Activated CD8-positive, alpha-beta memory T cell treated with anti-CD3 and anti-CD28 coated beads, Interleukin-2, amount 10 ng/mL, durations not matched to agents 7 days and 5 days (primary cell): ENCODE data around the gene ATAD3C. TPM values are rescaled to one million over a fixed set of nuclear protein-coding genes. Genes with fewer than 3 reads are reported as not detected.
A peak's percentile ranks its signal among the peaks of the same experiment; 100 is the strongest.
"Not testable (repeated sequence)": the region's sequence is repeated elsewhere in the genome, so short reads cannot be mapped to it uniquely, and the experiment has no call there.

Experiments used
- ATAC-seq: fragments of 150-1000 bp; cut with Tn5 transposase; one replicate; pipeline ENCODE4 v1.10.0; 2021; ENCODE audit warnings: moderate library complexity
- CTCF ChIA-PET: fragments of 350-600 bp; sonication (Branson Sonifier 250); formaldehyde crosslinking; loops from one replicate; lab custom pipeline; 2021; ENCODE audit warnings: antibody characterized with exemption; lab: Charles Lee
- DNase-seq: peaks from one replicate; pipeline ENCODE4 v3.0.0-alpha.2; 2020
- H3K27ac Mint-ChIP-seq: one replicate; pipeline ENCODE4 v1.8.0; 2021; ENCODE audit warnings: mild to moderate bottlenecking, mixed read lengths
- H3K27me3 Mint-ChIP-seq: one replicate; pipeline ENCODE4 v1.8.0; 2021; ENCODE audit warnings: mixed read lengths
- H3K36me3 Mint-ChIP-seq: one replicate; pipeline ENCODE4 v1.8.0; 2021; ENCODE audit warnings: mild to moderate bottlenecking, mixed read lengths
- H3K4me1 Mint-ChIP-seq: one replicate; pipeline ENCODE4 v1.8.0; 2021; ENCODE audit warnings: mixed read lengths
- H3K4me3 Mint-ChIP-seq: one replicate; pipeline ENCODE4 v1.8.0; 2021; ENCODE audit warnings: mild to moderate bottlenecking, moderate library complexity, mixed read lengths
- H3K9me3 Mint-ChIP-seq: one replicate; pipeline ENCODE4 v1.8.0; 2022; ENCODE audit warnings: low read depth, mixed read lengths
- total RNA-seq, 2 experiments: library from RNA; stranded (reverse); gene quantifications; one replicate each; pipeline ENCODE4 v1.2.3, GENCODE V29; 2021

The ATAD3C gene
- total RNA-seq, 2 experiments from 2014 or later: 0.38 to 0.87 TPM

DNA sequence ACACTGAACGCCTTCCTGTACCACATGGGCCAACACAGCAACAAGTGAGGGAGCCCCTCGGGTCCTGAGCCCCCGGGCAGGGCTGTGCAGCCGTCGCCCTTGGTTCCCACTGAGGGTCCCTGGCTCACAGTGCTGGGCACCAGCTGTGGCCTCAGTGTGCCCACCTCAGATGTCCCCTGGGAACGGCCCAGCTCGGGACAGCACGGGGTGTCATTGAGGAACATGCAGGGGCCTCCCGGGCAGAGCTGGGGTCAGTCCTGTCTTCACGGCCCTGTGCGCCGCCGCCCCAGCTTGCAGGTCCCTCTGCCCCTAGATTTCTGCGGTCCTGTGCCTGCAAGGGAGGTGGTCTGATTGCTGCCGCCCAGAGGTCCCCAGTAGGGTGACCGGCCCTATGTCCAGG is 39.7 kb downstream of the ATAD3C start:
- Mint-ChIP-seq H3K9me3 (peaks cover 4% of the 10 kb centered on the region), H3K36me3 (peaks cover 53% of the 10 kb centered on the region), H3K27me3 (no peaks in the 10 kb centered on the region), H3K4me3 (no peak overlapping the region), H3K27ac (no peak overlapping the region), H3K4me1 (no peaks in the 10 kb centered on the region)
- no peak for DNase-seq
- no peak for ATAC-seq
- CTCF ChIA-PET: no interaction called here

GRCh38 chr1:1489861-1490260 is 40.4 kb downstream of the ATAD3C start:
- no peak overlapping the region for H3K4me3 Mint-ChIP-seq
- CTCF ChIA-PET: no interaction called here
- H3K36me3 Mint-ChIP-seq: peaks cover 53% of the 10 kb centered on the region

DNA sequence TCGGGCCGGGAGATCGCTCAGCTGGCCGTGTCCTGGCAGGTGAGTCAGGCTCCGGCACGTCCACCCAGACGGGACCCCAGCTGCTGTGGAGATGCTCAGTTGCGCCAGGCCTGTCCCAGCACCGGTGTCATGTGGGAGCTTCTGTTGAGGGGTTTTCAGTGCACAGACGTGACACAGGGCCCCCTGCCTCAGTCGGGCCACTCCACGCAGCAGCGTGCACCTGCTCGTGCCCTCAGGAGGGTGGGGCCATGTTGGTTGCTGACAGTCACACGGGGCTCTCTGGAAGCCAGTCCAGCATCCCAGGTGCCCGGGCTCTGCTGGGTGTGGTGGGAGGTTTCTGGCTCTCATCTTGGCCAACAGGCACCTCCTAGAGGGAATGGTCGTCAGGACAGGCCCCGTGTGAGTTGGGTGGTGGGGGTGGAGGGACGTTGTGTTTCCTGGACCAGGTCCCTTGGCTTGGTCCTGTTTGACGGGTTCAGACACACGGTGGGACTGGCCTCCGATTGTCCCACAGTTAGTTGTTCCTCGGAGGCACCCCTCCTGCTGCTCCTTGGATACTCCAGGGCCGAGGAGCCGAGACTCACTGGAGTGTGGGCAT is 41.2 kb downstream of the ATAD3C start:
- H3K4me1 Mint-ChIP-seq: no peaks in the 10 kb centered on the region
- peaks cover 53% of the 10 kb centered on the region for H3K36me3 Mint-ChIP-seq
- H3K27me3 Mint-ChIP-seq: no peaks in the 10 kb centered on the region
- peaks cover 4% of the 10 kb centered on the region for H3K9me3 Mint-ChIP-seq
- CTCF ChIA-PET: no interaction called here
- DNase-seq (no peak), ATAC-seq (no peak)
- H3K4me3 Mint-ChIP-seq: no peak overlapping the region
- no peak overlapping the region for H3K27ac Mint-ChIP-seq

More at GRCh38 chr1:1489861-1490260, 40.4 kb downstream of the ATAD3C start:
- DNase-seq (no peak), ATAC-seq (no peak)
- H3K9me3 Mint-ChIP-seq: peaks cover 4% of the 10 kb centered on the region
- no peak overlapping the region for H3K27ac Mint-ChIP-seq
- H3K27me3 Mint-ChIP-seq: no peaks in the 10 kb centered on the region
- H3K4me1 Mint-ChIP-seq: no peaks in the 10 kb centered on the region

GRCh38 chr1:1491601-1492000 is 42.1 kb downstream of the ATAD3C start:
- H3K36me3 Mint-ChIP-seq: peaks cover 53% of the 10 kb centered on the region
- H3K27me3 Mint-ChIP-seq: no peaks in the 10 kb centered on the region
- no peak overlapping the region for H3K27ac Mint-ChIP-seq
- H3K4me1 Mint-ChIP-seq: no peaks in the 10 kb centered on the region
- H3K4me3 Mint-ChIP-seq: no peak overlapping the region
- CTCF ChIA-PET: interaction anchor here (1.4 kb wide), 1 partner anchor 13 kb away, joined by 5 read pairs; no protein-coding TSS in a partner anchor
- DNase-seq: no peak
- ATAC-seq: no peak
- peaks cover 4% of the 10 kb centered on the region for H3K9me3 Mint-ChIP-seq

- DNase-seq, H3K4me3 Mint-ChIP-seq, H3K4me1 Mint-ChIP-seq, H3K27ac Mint-ChIP-seq, ATAC-seq, H3K9me3 Mint-ChIP-seq, H3K27me3 Mint-ChIP-seq, CTCF ChIA-PET: not testable (repeated sequence)
- peaks cover 43% of the 10 kb centered on the region for H3K36me3 Mint-ChIP-seq
Measured at GRCh38 chr1:1494311-1494710, 44.8 kb downstream of the ATAD3C start.

GRCh38 chr1:1495461-1495975 is 46.0 kb downstream of the ATAD3C start:
- H3K4me3 Mint-ChIP-seq, H3K27me3 Mint-ChIP-seq, H3K27ac Mint-ChIP-seq, H3K9me3 Mint-ChIP-seq, H3K4me1 Mint-ChIP-seq, DNase-seq, CTCF ChIA-PET, ATAC-seq: not testable (repeated sequence)
- H3K36me3 Mint-ChIP-seq: peaks cover 32% of the 10 kb centered on the region

DNA sequence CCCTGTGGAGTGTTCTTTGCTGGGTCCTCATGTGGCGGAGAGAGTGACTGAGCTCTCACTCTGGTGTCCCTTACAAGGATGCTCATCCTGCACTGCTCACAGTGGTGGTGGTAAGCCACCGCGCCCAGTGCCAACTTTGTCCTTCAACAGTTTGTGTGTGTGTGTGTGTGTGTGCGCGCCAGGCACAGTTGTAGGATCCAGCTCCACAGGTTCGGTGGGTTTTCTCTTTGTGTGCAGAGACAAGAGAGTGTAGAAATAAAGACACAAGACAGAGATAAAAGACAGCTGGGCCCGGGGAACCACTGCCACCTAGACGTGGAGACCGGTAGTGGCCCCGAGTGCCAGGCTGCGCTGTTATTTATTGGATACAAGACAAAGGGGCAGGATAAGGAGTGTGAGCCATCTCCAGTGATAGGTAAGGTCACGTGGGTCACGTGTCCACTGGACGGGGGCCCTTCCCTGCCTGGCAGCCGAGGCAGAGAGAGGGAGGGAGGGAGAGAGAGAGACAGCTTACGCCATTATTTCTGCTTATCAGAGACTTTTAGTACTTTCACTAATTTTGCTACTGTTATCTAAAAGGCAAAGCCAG is 55.4 kb downstream of the ATAD3C start:
- H3K27me3 Mint-ChIP-seq, H3K9me3 Mint-ChIP-seq, H3K36me3 Mint-ChIP-seq: not testable (repeated sequence)
- ATAC-seq: peak; percentile 71
- DNase-seq: peak; percentile 85
- CTCF ChIA-PET: interaction anchor here (0.9 to 1.9 kb wide), 9 partner anchors 13 to 199 kb away, joined by 3 to 11 read pairs (median 4); partner anchors contain the start of gene AURKAIP1
- Mint-ChIP-seq H3K27ac (peak overlapping the region; percentile 92), H3K4me1 (peaks cover 24% of the 10 kb centered on the region), H3K4me3 (peak overlapping the region; percentile 60)

GRCh38 chr1:1505366-1505798 is 55.9 kb downstream of the ATAD3C start:
- not testable (repeated sequence) for H3K36me3 Mint-ChIP-seq, H3K9me3 Mint-ChIP-seq, H3K27me3 Mint-ChIP-seq
- CTCF ChIA-PET: interaction anchor here (0.6 to 1.9 kb wide), 9 partner anchors 13 to 442 kb away, joined by 3 to 11 read pairs (median 4); partner anchors contain the start of gene AURKAIP1
- peaks cover 24% of the 10 kb centered on the region for H3K4me1 Mint-ChIP-seq
- peak overlapping the region; percentile 60 for H3K4me3 Mint-ChIP-seq
- H3K27ac Mint-ChIP-seq: peak overlapping the region; percentile 92
- DNase-seq (peak; percentile 59), ATAC-seq (peak; percentile 52)

DNA sequence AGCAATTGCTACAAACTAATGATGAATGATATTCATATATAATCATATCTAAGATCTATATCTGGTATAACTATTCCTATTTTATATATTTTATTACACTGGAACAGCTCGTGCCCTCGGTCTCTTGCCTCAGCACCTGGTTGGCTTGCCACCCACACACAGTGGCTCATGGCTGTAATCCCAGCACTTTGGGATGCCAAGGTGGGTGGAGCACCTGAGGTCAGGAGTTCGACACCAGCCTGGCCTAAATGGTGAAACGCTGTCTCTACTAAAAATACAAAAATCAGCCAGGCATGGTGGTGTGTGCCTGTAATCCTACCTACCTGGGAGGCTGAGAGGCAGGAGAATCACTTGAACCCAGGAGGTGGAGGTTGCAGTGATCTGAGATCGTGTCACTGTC is 56.3 kb downstream of the ATAD3C start:
- not testable (repeated sequence) for H3K9me3 Mint-ChIP-seq, H3K4me3 Mint-ChIP-seq, H3K27me3 Mint-ChIP-seq, DNase-seq, H3K36me3 Mint-ChIP-seq, ATAC-seq
- Mint-ChIP-seq H3K27ac (peak overlapping the region; percentile 92), H3K4me1 (peaks cover 25% of the 10 kb centered on the region)
- CTCF ChIA-PET: interaction anchor here (0.6 to 1.9 kb wide), 4 partner anchors 63 to 442 kb away, joined by 3 to 11 read pairs (median 3); no protein-coding TSS in a partner anchor

GRCh38 chr1:1507305-1507704 is 57.8 kb downstream of the ATAD3C start:
- no peaks in the 10 kb centered on the region for H3K9me3 Mint-ChIP-seq
- CTCF ChIA-PET: no interaction called here
- H3K4me1 Mint-ChIP-seq: peaks cover 30% of the 10 kb centered on the region
- ATAC-seq (no peak), DNase-seq (no peak)
- H3K27me3 Mint-ChIP-seq: no peaks in the 10 kb centered on the region
- H3K4me3 Mint-ChIP-seq: no peak overlapping the region
- H3K36me3 Mint-ChIP-seq: no peaks in the 10 kb centered on the region
- no peak overlapping the region for H3K27ac Mint-ChIP-seq

GRCh38 chr1:1508775-1509464 is 59.4 kb downstream of the ATAD3C start:
- ATAC-seq, H3K27ac Mint-ChIP-seq, DNase-seq, H3K36me3 Mint-ChIP-seq, H3K27me3 Mint-ChIP-seq, H3K9me3 Mint-ChIP-seq, CTCF ChIA-PET, H3K4me3 Mint-ChIP-seq: not testable (repeated sequence)
- H3K4me1 Mint-ChIP-seq: peaks cover 35% of the 10 kb centered on the region

DNA sequence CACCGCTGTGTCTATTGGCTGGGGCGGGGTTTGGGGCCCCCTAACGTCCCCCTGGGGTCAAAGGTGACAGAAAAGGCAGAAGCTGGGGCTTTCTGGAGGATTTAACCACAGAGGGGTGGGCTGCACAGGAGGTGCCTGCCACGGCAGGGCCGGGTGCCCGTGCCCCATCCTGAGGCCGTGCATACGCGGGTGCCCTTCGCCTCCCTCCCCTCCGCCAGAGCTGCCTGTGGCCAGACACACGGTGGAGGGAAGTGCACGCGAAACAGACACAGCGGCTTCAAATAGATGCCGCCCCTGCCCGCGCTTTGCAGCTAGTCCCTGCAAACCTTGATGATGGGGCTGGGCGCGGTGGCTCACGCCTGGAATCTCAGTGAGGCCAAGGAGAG is 60.0 kb downstream of the ATAD3C start:
- H3K9me3 Mint-ChIP-seq, H3K27me3 Mint-ChIP-seq, H3K4me3 Mint-ChIP-seq, ATAC-seq, H3K27ac Mint-ChIP-seq, H3K36me3 Mint-ChIP-seq, CTCF ChIA-PET, DNase-seq: not testable (repeated sequence)
- peaks cover 36% of the 10 kb centered on the region for H3K4me1 Mint-ChIP-seq

GRCh38 chr1:1510912-1511532 is 61.5 kb downstream of the ATAD3C start:
- no peak for ATAC-seq
- DNase-seq: no peak
- CTCF ChIA-PET: no interaction called here
- Mint-ChIP-seq H3K4me3 (peak overlapping the region; percentile 82), H3K4me1 (peaks cover 26% of the 10 kb centered on the region), H3K27ac (peak overlapping the region; percentile 85), H3K9me3 (no peaks in the 10 kb centered on the region), H3K36me3 (peaks cover under 1% of the 10 kb centered on the region), H3K27me3 (no peaks in the 10 kb centered on the region)
